Heart right ventricle (tissue), 16 donors: ENCODE results near the gene KLHDC7B. TPM values are rescaled to one million over a fixed set of nuclear protein-coding genes. Genes with fewer than 3 reads are reported as not detected.
A peak's percentile ranks its signal among the peaks of the same experiment; 100 is the strongest.

Experiments used
- ATAC-seq, 8 donors: fragments of 200-7000 bp; cut with Tn5 transposase; one replicate each; pipeline ENCODE4 v1.9.1; 2020; ENCODE audit warnings: mild to moderate bottlenecking in 8 of 8, moderate library complexity in 8 of 8, moderate number of reproducible peaks in 1 of 8
- DNase-seq, 2 donors: peaks; one replicate each; pipeline ENCODE4 v3.0.0-alpha.2; 2020
- H3K27ac ChIP-seq, 10 donors: fragments of 200-600 bp; sonication (generic) in 2 of 10; one replicate each; pipeline versions ENCODE4 v1.5.0 to v1.8.0; 2020 to 2022; ENCODE audit warnings: mild to moderate bottlenecking in 3 of 10
- H3K27me3 ChIP-seq, 7 donors: fragments of 200-600 bp; one replicate each; pipeline ENCODE4 v1.8.0; 2021 to 2022; ENCODE audit warnings: mild to moderate bottlenecking in 2 of 7
- H3K36me3 ChIP-seq, 9 donors: fragments of 200-600 bp; sonication (generic) in 1 of 9; one replicate each; pipeline versions ENCODE4 v1.5.0 to v1.8.0; 2020 to 2022; ENCODE audit warnings: mild to moderate bottlenecking in 2 of 9
- H3K4me1 ChIP-seq, 9 donors: fragments of 200-600 bp; sonication (generic) in 1 of 9; one replicate each; pipeline versions ENCODE4 v1.5.0 to v1.8.0; 2020 to 2022; ENCODE audit warnings: mild to moderate bottlenecking in 4 of 9
- H3K4me3 ChIP-seq, 10 donors: fragments of 200-600 bp; sonication (generic) in 2 of 10; one replicate each; pipeline versions ENCODE4 v1.5.0 to v1.8.0; 2020 to 2022; ENCODE audit warnings: mild to moderate bottlenecking in 7 of 10, moderate library complexity in 2 of 10
- H3K9me3 ChIP-seq, 11 donors: fragments of 200-600 bp in 10 of 11; sonication (generic) in 2 of 11; one replicate each; pipeline versions ENCODE4 v1.5.0 to v1.8.0; 2013 to 2022; ENCODE audit warnings: mild to moderate bottlenecking in 2 of 11, control low read depth in 1 of 11, moderate library complexity in 1 of 11
- CTCF ChIP-seq, 9 donors: fragments of 200-600 bp; sonication (generic) in 2 of 9; IDR thresholded peaks; one replicate each; pipeline versions ENCODE4 v1.5.0 to v1.8.0; 2021 to 2022; ENCODE audit warnings: antibody characterized with exemption in 9 of 9, mild to moderate bottlenecking in 5 of 9, moderate library complexity in 1 of 9
- WGBS, 2 donors: extraction: QIAGEN DNeasy Blood & Tissue Kit; methylation state at CpG; one replicate each; pipeline ENCODE4 v1.1.7; 2013; ENCODE audit warnings: inconsistent platforms in 1 of 2; 5-methylcytosine and 5-hydroxymethylcytosine counted together
- intact Hi-C, 10 donors: fragments of 100-400 bp; cut with DNase I; formaldehyde crosslinking; loops; one replicate each; pipeline versions ENCODE4 v1.11.1 to v1.14.2; 2022
- polyA plus RNA-seq, 2 donors: library from polyadenylated mRNA; stranded (reverse); fragments of 200-250 nt; gene quantifications; one replicate each; pipeline ENCODE4 v1.2.3, GENCODE V29; 2013
- total RNA-seq, 10 donors: library from RNA; stranded (reverse); fragmentation: NEBNext Ultra II Directional in 3 of 10; extraction: Animal tissue kit (Norgen Biotek cat#: 25700) in 3 of 10; gene quantifications; one replicate each; pipeline versions ENCODE4 v1.2.1 to v1.2.4, GENCODE V29; 2021 to 2023
- donor health status: Arrhythmogenic right ventricular cardiomyopathy.
- donor health status: ischemic (EF 13 %, LVEDD 7.1; RV severe dilation, severe dysfunction).
- donor health status: healthy with polysubstance abuse.
- donor health status: DM: no; HTN: yes; CAD: no.
- donor health status: DM: no; HTN: no; CAD: no.
- donor health status: ischemic (EF 25% LVEDD 6.9; RV normal size, moderate dysfunction).
- donor health status: ischemic (EF 25% LVEDD 5.7; RV mildly dilated, moderate dysfunction).
- donor health status: healthy.
- donor health status: DM: yes; HTN: yes; CAD: no.
- donor health status: Ischemic cardiomyopathy.
- donor health status: ischemic (EF 35%, LVEDD 5.7; RV mildly dilated, moderate dysfunction).
- donor health status: nonischemic (EF 11% LVEDD 7.7; RV severe dilation, severe dysfunction).
- donor health status: DM: yes; HTN: yes; CAD: no.
- donor health status: PGD.
- donor health status: ischemic (EF 29% LVEDD 5.4; RV normal size, mild dysfunction).
- donor health status: nonischemic (EF 23%, LVEDD 6.1; RV moderate dilation, normal function).

Gene KLHDC7B
- total and polyA plus RNA-seq, 12 donors = 0.10 to 1.3 (median 0.13) TPM; not detected in 7

GRCh38 chr22:50529416-50529896, 16.2 kb upstream of the KLHDC7B start:
- H3K4me3 ChIP-seq = peak overlapping the region in 9 of 10 donors; percentile 40 to 86 (median 72)
- no peak for DNase-seq
- WGBS, 2 donors = 9 to 11% methylated on average over 49 to 50 of the region's 50 CpGs

GRCh38 chr22:50529897-50530579, 15.7 kb upstream of the KLHDC7B start, which contains the start of gene TYMP:
Gene TYMP (minus strand): TSS chr22:50530012. CDS start chr22:50529709, 303 bp downstream.
- H3K4me3 ChIP-seq = peak within 1 kb of the TSS; percentile 40 to 86 (median 71)
- H3K9me3 ChIP-seq = no peaks in the 10 kb centered on the region
- no peak for TF ChIP-seq CTCF (IDR thresholded peaks at IDR 0.05)
- DNase-seq (peak; percentile 83 to 88), ATAC-seq (peak; percentile 23 to 44 (median 34))
- peak within 1 kb of the TSS; percentile 84 to 99 (median 95) for H3K27ac ChIP-seq
- intact Hi-C loops = loop anchor here in 4 of 10 donors (5.0 to 10.0 kb wide), 3 partner anchors 32 to 285 kb away; partner anchors contain the start of genes SYCE3 (in 1 of the 4) and TUBGCP6 (in 1 of the 4)
- peaks cover 3 to 49% (median 25%) of the 10 kb centered on the region in 7 donors for H3K27me3 ChIP-seq
- H3K36me3 ChIP-seq = peaks cover 0 to 18% (median 0%) of the 10 kb centered on the region in 9 donors
- 1% methylated on average over 84 to 92 of the region's 92 CpGs for WGBS, 2 donors
- H3K4me1 ChIP-seq = peaks cover 9 to 70% (median 52%) of the 10 kb centered on the region in 9 donors

More at GRCh38 chr22:50529416-50529896, 16.2 kb upstream of the KLHDC7B start:
- Histone ChIP-seq H3K4me1 (peaks cover 9 to 76% (median 58%) of the 10 kb centered on the region in 9 donors), H3K27me3 (peaks cover 3 to 45% (median 21%) of the 10 kb centered on the region in 7 donors), H3K27ac (peak overlapping the region; percentile 84 to 99 (median 95)), H3K36me3 (peaks cover 0 to 20% (median 0%) of the 10 kb centered on the region in 9 donors), H3K9me3 (no peaks in the 10 kb centered on the region)
- intact Hi-C loops = loop anchor here in 2 of 10 donors (5.0 to 10.0 kb wide), 3 partner anchors 33 to 285 kb away; partner anchors contain the start of genes SYCE3 (in 1 of the 2) and TUBGCP6 (in 1 of the 2)
- TF ChIP-seq CTCF (IDR thresholded peaks at IDR 0.05) = no peak
- no peak for ATAC-seq

GRCh38 chr22:50530580-50530876, 15.2 kb upstream of the KLHDC7B start:
- H3K4me1 ChIP-seq = peaks cover 9 to 68% (median 50%) of the 10 kb centered on the region in 9 donors
- no peaks in the 10 kb centered on the region for H3K9me3 ChIP-seq
- H3K27me3 ChIP-seq = peaks cover 3 to 53% (median 25%) of the 10 kb centered on the region in 7 donors
- DNase-seq (peak in 1 of 2 donors; percentile 50), ATAC-seq (no peak)
- no peak for TF ChIP-seq CTCF (IDR thresholded peaks at IDR 0.05)
- H3K36me3 ChIP-seq = peaks cover 0 to 18% (median 0%) of the 10 kb centered on the region in 9 donors
- peak overlapping the region; percentile 84 to 99 (median 95) for H3K27ac ChIP-seq
- peak overlapping the region; percentile 40 to 86 (median 71) for H3K4me3 ChIP-seq
- intact Hi-C loops = loop anchor here in 2 of 10 donors (5.0 kb wide), 1 partner anchor 92 kb away; no protein-coding TSS in a partner anchor
- 2 to 4% methylated on average over 21 of the region's 21 CpGs for WGBS, 2 donors

GRCh38 chr22:50530877-50531545, 14.7 kb upstream of the KLHDC7B start:
- Histone ChIP-seq H3K9me3 (no peaks in the 10 kb centered on the region), H3K4me1 (peaks cover 9 to 68% (median 50%) of the 10 kb centered on the region in 9 donors), H3K27ac (peak overlapping the region; percentile 84 to 99 (median 95)), H3K36me3 (peaks cover 0 to 18% (median 0%) of the 10 kb centered on the region in 9 donors), H3K4me3 (peak overlapping the region; percentile 40 to 86 (median 71)), H3K27me3 (peaks cover 3 to 54% (median 25%) of the 10 kb centered on the region in 7 donors)
- DNase-seq (peak; percentile 86 to 89), ATAC-seq (peak; percentile 42 to 58 (median 54))
- intact Hi-C loops = loop anchor here in 2 of 10 donors (5.0 kb wide), 1 partner anchor 91 kb away; no protein-coding TSS in a partner anchor
- WGBS, 2 donors = 4 to 5% methylated on average over 47 to 53 of the region's 53 CpGs
- TF ChIP-seq CTCF (IDR thresholded peaks at IDR 0.05) = no peak
